Panc1 (cell line): Measurements from ENCODE around the gene LBH. TPM values are rescaled to one million over a fixed set of nuclear protein-coding genes. Genes with fewer than 3 reads are reported as not detected.
A peak's percentile ranks its signal among the peaks of the same experiment; 100 is the strongest.

Source experiments
- ATAC-seq: fragments of 200-7000 bp; cut with Tn5 transposase; 2 replicates; pipeline ENCODE4 v1.9.1; 2020; ENCODE audit warnings: mild to moderate bottlenecking, moderate library complexity
- BruUV-seq: library from RNA; stranded (reverse); fragments of 400-500 nt; replicated peaks from 2 replicates; lab custom pipeline; 2021; lab: Mats Ljungman, UMichigan
- CTCF ChIA-PET: fragments of 300-600 bp; sonication (Branson Sonifier 250); formaldehyde crosslinking; loops from one replicate; lab custom pipeline; 2022; ENCODE audit warnings: antibody characterized with exemption; lab: Charles Lee
- POLR2A ChIA-PET: fragments of 300-600 bp; sonication (Branson Sonifier 250); formaldehyde crosslinking; loops from one replicate; lab custom pipeline; 2022; ENCODE audit warnings: antibody characterized with exemption; lab: Charles Lee
- DNase-seq: peaks from one replicate; pipeline ENCODE4 v3.0.0-alpha.2; 2010; ENCODE audit warnings: low read depth, low spot score
- H3K27ac ChIP-seq: 2 replicates; pipeline ENCODE4 v1.5.1; 2011; ENCODE audit warnings: mild to moderate bottlenecking, low read length, inconsistent platforms
- H3K27me3 ChIP-seq: fragments of 200-500 bp; sonication (Bioruptor generic); 2 replicates; pipeline ENCODE4 v1.6.0; 2014; ENCODE audit warnings: low read length, inconsistent platforms; ENCODE audit not compliant: control insufficient read depth, insufficient read depth
- H3K36me3 ChIP-seq: fragments of 200-500 bp; sonication (Bioruptor generic); 2 replicates; pipeline ENCODE4 v1.5.1; 2014; ENCODE audit warnings: inconsistent platforms, mild to moderate bottlenecking, low read length, moderate library complexity; ENCODE audit not compliant: control insufficient read depth, insufficient read depth
- H3K4me1 ChIP-seq: 2 replicates; pipeline ENCODE4 v1.5.1; 2011; ENCODE audit warnings: inconsistent platforms, mild to moderate bottlenecking, low read length, moderate library complexity; ENCODE audit not compliant: control insufficient read depth, insufficient read depth
- H3K4me3 ChIP-seq, 2 experiments: 2 replicates each; pipeline ENCODE4 v1.5.1; 2011 to 2012; ENCODE audit warnings: low read depth in 2 of 2, low read length in 2 of 2, mild to moderate bottlenecking in 2 of 2, inconsistent platforms in 1 of 2, moderate library complexity in 1 of 2
- H3K9me3 ChIP-seq: fragments of 200-500 bp; sonication (Bioruptor generic); 2 replicates; pipeline ENCODE4 v1.5.1; 2014; ENCODE audit warnings: low read depth, mild to moderate bottlenecking, inconsistent platforms, low read length, moderate library complexity; ENCODE audit not compliant: control insufficient read depth, insufficient read depth
- CTCF ChIP-seq: fragments of 450-650 bp; IDR thresholded peaks from 2 replicates; pipeline ENCODE4 v1.5.1; 2017; ENCODE audit warnings: mild to moderate bottlenecking
- POLR2AphosphoS5 ChIP-seq: IDR thresholded peaks from 2 replicates; pipeline ENCODE4 v1.6.1; 2012; ENCODE audit warnings: mild to moderate bottlenecking, low read depth, low read length, moderate library complexity
- REST ChIP-seq, 2 experiments: IDR thresholded peaks; 2 replicates each; pipeline ENCODE4 v1.6.1; 2011 to 2012; ENCODE audit warnings: low read depth in 2 of 2, control low read depth in 1 of 2, low read length in 1 of 2, mild to moderate bottlenecking in 1 of 2, moderate library complexity in 1 of 2; ENCODE audit not compliant: insufficient read depth in 1 of 2
- SIN3A ChIP-seq: IDR thresholded peaks from 2 replicates; pipeline ENCODE4 v1.6.1; 2012; ENCODE audit warnings: low read depth, mild to moderate bottlenecking, low read length, moderate library complexity, borderline replicate concordance; ENCODE audit not compliant: insufficient read depth
- TCF7L2 ChIP-seq: IDR thresholded peaks from 2 replicates; pipeline ENCODE4 v1.6.1; 2011; ENCODE audit warnings: mild to moderate bottlenecking, low read depth, low read length, inconsistent platforms
- in situ Hi-C: cut with HindIII; loops from 2 replicates; pipeline ENCODE4 v1.10.0; 2016; ENCODE audit warnings: low sequenced_read_pairs, low pct_unique_long_range_greater_than_20kb
- intact Hi-C: fragments of 100-400 bp; cut with micrococcal nuclease; formaldehyde crosslinking; loops from one replicate; pipeline ENCODE4 v1.10.0; 2022; ENCODE audit not compliant: unreplicated experiment
- total RNA-seq: library from RNA; stranded (reverse); gene quantifications from one replicate; pipeline ENCODE4 v1.2.1, GENCODE V29; 2021; ENCODE audit not compliant: unreplicated experiment

Gene LBH
- total RNA-seq, 1 experiment from 2014 or later, result 2.2 TPM

GRCh38 chr2:30218814-30219213 lies 12.5 kb upstream of the LBH start:
- H3K4me1 ChIP-seq, result no peaks in the 10 kb centered on the region
- intact Hi-C loops, result no loop called here
- TF ChIP-seq POLR2AphosphoS5 (no peak), SIN3A (no peak), CTCF (no peak), REST (IDR thresholded peaks at IDR 0.05; ENCODE audit: insufficient read depth in 1 of 2, low read depth in 2 of 2, low read length in 1 of 2) (no peak), TCF7L2 (0 out of 2 replicates have a peak, but pooled peaks have one; percentile 19)

GRCh38 chr2:30219886-30220875 lies 11.2 kb upstream of the LBH start:
- H3K9me3 ChIP-seq, result no peaks in the 10 kb centered on the region
- no peak overlapping the region for H3K4me3 ChIP-seq
- ChIA-PET POLR2A (no interaction called here), CTCF (no interaction called here)
- DNase-seq (no peak), ATAC-seq (no peak)
- intact Hi-C loops (no loop called here), in situ Hi-C loops (no loop called here)
- BruUV-seq, result no TSS peak
- H3K27ac ChIP-seq, result no peak overlapping the region
- H3K27me3 ChIP-seq, result no peaks in the 10 kb centered on the region; the same call in 1 of the 2 replicates
- peaks cover 2% of the 10 kb centered on the region; the same call in 1 of the 2 replicates for H3K4me1 ChIP-seq
- TF ChIP-seq SIN3A (no peak), CTCF (no peak), POLR2AphosphoS5 (no peak), REST (IDR thresholded peaks at IDR 0.05; ENCODE audit: insufficient read depth in 1 of 2, low read depth in 2 of 2, low read length in 1 of 2) (no peak), TCF7L2 (no peak)
- H3K36me3 ChIP-seq, result no peaks in the 10 kb centered on the region

More at GRCh38 chr2:30218814-30219213, 12.5 kb upstream of the LBH start:
- Histone ChIP-seq H3K36me3 (no peaks in the 10 kb centered on the region), H3K27me3 (no peaks in the 10 kb centered on the region; the same call in 1 of the 2 replicates), H3K9me3 (no peaks in the 10 kb centered on the region), H3K27ac (no peak overlapping the region), H3K4me3 (no peak overlapping the region)
- no TSS peak for BruUV-seq
- DNase-seq (no peak), ATAC-seq (no peak)
- CTCF ChIA-PET, result no interaction called here
- POLR2A ChIA-PET, result no interaction called here
- in situ Hi-C loops, result no loop called here
